B cell (primary cell): Measurements from ENCODE around the gene EFNA3.

Experiments
- CTCF ChIP-seq: fragments of 200-600 bp; IDR thresholded peaks from one replicate; pipeline ENCODE4 v1.8.0; 2022; ENCODE audit warnings: antibody characterized with exemption, mild to moderate bottlenecking
- EZH2 ChIP-seq: IDR thresholded peaks from 2 replicates; pipeline ENCODE4 v1.6.1; 2012; ENCODE audit warnings: borderline replicate concordance, low read depth, mild to moderate bottlenecking, moderate library complexity, low read length; ENCODE audit not compliant: insufficient read depth, poor library complexity, severe bottlenecking

- TF ChIP-seq CTCF (no peak), EZH2 (no peak)
Observed at GRCh38 chr1:155043793-155044192, 34.8 kb upstream of the EFNA3 start.
